PC-9 (cell line): Measurements from ENCODE around the gene ZNF609. TPM values are rescaled to one million over a fixed set of nuclear protein-coding genes. Genes with fewer than 3 reads are reported as not detected.

Experiments used
- BruUV-seq: library from RNA; stranded (reverse); fragments of 400-500 nt; replicated peaks from 2 replicates; lab custom pipeline; 2021; lab: Mats Ljungman, UMichigan
- CTCF ChIA-PET: fragments of 300-600 bp; sonication (Branson Sonifier 250); formaldehyde crosslinking; loops from one replicate; lab custom pipeline; 2022; ENCODE audit warnings: antibody characterized with exemption; lab: Charles Lee
- POLR2A ChIA-PET: fragments of 300-600 bp; sonication (Branson Sonifier 250); formaldehyde crosslinking; loops from one replicate; lab custom pipeline; 2022; ENCODE audit warnings: antibody characterized with exemption; ENCODE audit not compliant: unreplicated experiment; lab: Charles Lee
- DNase-seq, 2 experiments: peaks; one replicate each; pipeline versions ENCODE4 v3.0.0 to v3.0.0-alpha.2; 2015 to 2022; ENCODE audit warnings: mixed read lengths in 1 of 2
- H2AFZ ChIP-seq: fragments of 200-600 bp; sonication (generic); 2 replicates; pipeline ENCODE4 v1.8.1; 2017; ENCODE audit warnings: antibody characterized with exemption
- H3F3A ChIP-seq: fragments of 200-600 bp; sonication (generic); 2 replicates; pipeline ENCODE4 v1.8.1; 2017; ENCODE audit warnings: antibody characterized with exemption, mild to moderate bottlenecking, low read depth; ENCODE audit not compliant: insufficient read depth
- H3K27ac ChIP-seq: fragments of 200-600 bp; sonication (generic); 2 replicates; pipeline ENCODE4 v1.6.1; 2016; ENCODE audit warnings: mixed run types
- H3K27me3 ChIP-seq: fragments of 200-600 bp; sonication (generic); 2 replicates; pipeline ENCODE4 v1.6.1; 2016; ENCODE audit warnings: low read depth, mixed run types; ENCODE audit not compliant: insufficient read depth
- H3K36me3 ChIP-seq: fragments of 200-600 bp; sonication (generic); 2 replicates; pipeline ENCODE4 v1.6.1; 2016; ENCODE audit warnings: low read depth, mixed run types
- H3K4me1 ChIP-seq: fragments of 200-600 bp; sonication (generic); replicated peaks from 2 replicates; pipeline ENCODE4 v1.6.1; 2016; ENCODE audit warnings: mixed run types; ENCODE audit not compliant: insufficient read depth
- H3K4me2 ChIP-seq: fragments of 200-600 bp; sonication (generic); 2 replicates; pipeline ENCODE4 v1.6.1; 2017; ENCODE audit warnings: mixed run types
- H3K4me3 ChIP-seq: fragments of 200-600 bp; sonication (generic); 2 replicates; pipeline ENCODE4 v1.6.1; 2016; ENCODE audit warnings: mixed run types
- H3K79me2 ChIP-seq: fragments of 200-600 bp; sonication (generic); 2 replicates; pipeline ENCODE4 v1.6.1; 2017; ENCODE audit warnings: low read depth, mixed run types
- H3K9me2 ChIP-seq: fragments of 200-600 bp; sonication (generic); 2 replicates; pipeline ENCODE4 v1.8.1; 2017; ENCODE audit warnings: mild to moderate bottlenecking; ENCODE audit not compliant: insufficient read depth
- H3K9me3 ChIP-seq: fragments of 200-600 bp; sonication (generic); 2 replicates; pipeline ENCODE4 v1.8.1; 2016; ENCODE audit warnings: low read depth; ENCODE audit not compliant: insufficient read depth
- H4K20me1 ChIP-seq: fragments of 200-600 bp; sonication (generic); 2 replicates; pipeline ENCODE4 v1.8.1; 2017; ENCODE audit not compliant: insufficient read depth
- EZH2 ChIP-seq: fragments of 200-600 bp; sonication (generic); IDR thresholded peaks from 2 replicates; pipeline ENCODE4 v1.8.0; 2017; ENCODE audit warnings: antibody characterized with exemption, low read depth
- intact Hi-C: fragments of 100-400 bp; cut with micrococcal nuclease; formaldehyde crosslinking; loops from one replicate; pipeline ENCODE4 v1.10.0; 2022; ENCODE audit not compliant: unreplicated experiment
- total RNA-seq: library from RNA; stranded (reverse); gene quantifications from 2 replicates; pipeline ENCODE4 v1.2.3, GENCODE V29; 2021
- TF ChIP-seq, protein P1 (sequence below): fragments of 200-600 bp; sonication (generic); conservative IDR thresholded peaks from 2 replicates; pipeline ENCODE4 v1.6.1; 2017; ENCODE audit warnings: mixed run types, antibody characterized with exemption, mild to moderate bottlenecking, moderate library complexity

The ZNF609 gene
- total RNA-seq, 1 experiment from 2014 or later, result 38.6 TPM

GRCh38 chr15:64665179-64665578 lies 204.8 kb downstream of the ZNF609 start:
- BruUV-seq, result no TSS peak
- H3K4me1 ChIP-seq, result no peaks in the 10 kb centered on the region
- no peaks in the 10 kb centered on the region for H3K9me2 ChIP-seq
- no peaks in the 10 kb centered on the region for H3K9me3 ChIP-seq
- no peaks in the 10 kb centered on the region for H3K36me3 ChIP-seq
- H3K4me2 ChIP-seq, result no peak overlapping the region
- H3K4me3 ChIP-seq, result no peak overlapping the region
- ChIA-PET POLR2A (interaction anchor here (0.6 kb wide), 1 partner anchor 76 kb away, joined by 4 read pairs; no protein-coding TSS in a partner anchor), CTCF (interaction anchor here (0.6 kb wide), 1 partner anchor 379 kb away, joined by 4 read pairs; no protein-coding TSS in a partner anchor)
- no peak for DNase-seq
- H3K79me2 ChIP-seq, result no peaks in the 10 kb centered on the region
- H2AFZ ChIP-seq, result no peak overlapping the region
- intact Hi-C loops, result no loop called here
- 0 out of 2 replicates have a peak, but pooled peaks cover 4% of the 10 kb centered on the region for H4K20me1 ChIP-seq
- no peak overlapping the region for H3K27ac ChIP-seq
- H3K27me3 ChIP-seq, result no peaks in the 10 kb centered on the region
- no peak for TF ChIP-seq EZH2
- TF ChIP-seq, protein P1, sequence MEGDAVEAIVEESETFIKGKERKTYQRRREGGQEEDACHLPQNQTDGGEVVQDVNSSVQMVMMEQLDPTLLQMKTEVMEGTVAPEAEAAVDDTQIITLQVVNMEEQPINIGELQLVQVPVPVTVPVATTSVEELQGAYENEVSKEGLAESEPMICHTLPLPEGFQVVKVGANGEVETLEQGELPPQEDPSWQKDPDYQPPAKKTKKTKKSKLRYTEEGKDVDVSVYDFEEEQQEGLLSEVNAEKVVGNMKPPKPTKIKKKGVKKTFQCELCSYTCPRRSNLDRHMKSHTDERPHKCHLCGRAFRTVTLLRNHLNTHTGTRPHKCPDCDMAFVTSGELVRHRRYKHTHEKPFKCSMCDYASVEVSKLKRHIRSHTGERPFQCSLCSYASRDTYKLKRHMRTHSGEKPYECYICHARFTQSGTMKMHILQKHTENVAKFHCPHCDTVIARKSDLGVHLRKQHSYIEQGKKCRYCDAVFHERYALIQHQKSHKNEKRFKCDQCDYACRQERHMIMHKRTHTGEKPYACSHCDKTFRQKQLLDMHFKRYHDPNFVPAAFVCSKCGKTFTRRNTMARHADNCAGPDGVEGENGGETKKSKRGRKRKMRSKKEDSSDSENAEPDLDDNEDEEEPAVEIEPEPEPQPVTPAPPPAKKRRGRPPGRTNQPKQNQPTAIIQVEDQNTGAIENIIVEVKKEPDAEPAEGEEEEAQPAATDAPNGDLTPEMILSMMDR, result no peak
- H3F3A ChIP-seq, result no peaks in the 10 kb centered on the region

DNA sequence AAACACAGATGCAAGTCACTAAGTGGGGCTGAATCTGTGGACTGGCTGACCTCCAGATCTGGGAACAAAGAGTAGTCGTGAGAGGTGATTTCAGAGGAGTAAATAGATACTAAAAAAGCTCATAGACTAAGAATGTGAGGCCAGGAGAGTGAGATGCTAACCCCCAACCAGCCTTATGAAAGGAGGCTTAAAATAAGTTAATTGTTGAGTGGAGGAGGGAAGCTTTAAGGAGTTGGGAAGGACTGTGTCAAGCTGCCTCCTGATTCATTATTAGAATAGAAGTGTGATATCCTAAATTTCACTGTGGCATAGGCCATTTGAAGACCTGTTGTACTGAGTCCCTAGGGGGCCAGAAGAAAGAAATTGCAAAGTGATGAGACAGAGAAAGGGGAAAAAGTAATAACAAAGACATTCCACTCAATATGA lies 207.4 kb downstream of the ZNF609 start:
- ChIA-PET CTCF (no interaction called here), POLR2A (no interaction called here)
- no peaks in the 10 kb centered on the region for H3K4me1 ChIP-seq
- intact Hi-C loops, result no loop called here
- H3K79me2 ChIP-seq, result no peaks in the 10 kb centered on the region
- no peak overlapping the region for H3K4me3 ChIP-seq
- no peaks in the 10 kb centered on the region for H3K27me3 ChIP-seq
- no peak overlapping the region for H3K4me2 ChIP-seq
- no TSS peak for BruUV-seq
- no peak for DNase-seq
- H2AFZ ChIP-seq, result no peak overlapping the region
- no peaks in the 10 kb centered on the region for H3F3A ChIP-seq
- H3K36me3 ChIP-seq, result no peaks in the 10 kb centered on the region
- TF ChIP-seq, protein P1, result no peak
- no peak for TF ChIP-seq EZH2
- 0 out of 2 replicates have a peak, but pooled peaks cover 4% of the 10 kb centered on the region for H4K20me1 ChIP-seq
- no peak overlapping the region for H3K27ac ChIP-seq
- no peaks in the 10 kb centered on the region for H3K9me2 ChIP-seq
- H3K9me3 ChIP-seq, result no peaks in the 10 kb centered on the region

- CTCF ChIA-PET, result no interaction called here
These were observed 213.5 kb downstream of the ZNF609 start for GRCh38 chr15:64673866-64674265.

More at GRCh38 chr15:64673866-64674265, 213.5 kb downstream of the ZNF609 start:
- Histone ChIP-seq H3K27me3 (no peaks in the 10 kb centered on the region), H3K9me2 (no peaks in the 10 kb centered on the region), H3K9me3 (no peaks in the 10 kb centered on the region), H4K20me1 (no peaks in the 10 kb centered on the region), H3K79me2 (no peaks in the 10 kb centered on the region), H2AFZ (no peak overlapping the region), H3K4me1 (no peaks in the 10 kb centered on the region), H3K4me2 (no peak overlapping the region), H3K27ac (no peak overlapping the region), H3K36me3 (no peaks in the 10 kb centered on the region), H3F3A (no peaks in the 10 kb centered on the region), H3K4me3 (no peak overlapping the region)
- no peak for DNase-seq
- intact Hi-C loops, result no loop called here
- POLR2A ChIA-PET, result no interaction called here
- no peak for TF ChIP-seq EZH2
- TF ChIP-seq, protein P1, result no peak
- BruUV-seq, result no TSS peak
